WTC11 (cell line): ENCODE data around the gene SYT1. TPM values are rescaled to one million over a fixed set of nuclear protein-coding genes. Genes with fewer than 3 reads are reported as not detected.

Experiments used
- ATAC-seq: fragments of 200-7000 bp; cut with Tn5 transposase; 2 replicates; pipeline ENCODE4 v1.10.0; 2021; ENCODE audit warnings: mild to moderate bottlenecking, moderate library complexity
- CTCF ChIA-PET: fragments of 300-600 bp; sonication (Branson Sonifier 250); formaldehyde crosslinking; loops from one replicate; lab custom pipeline; 2021; ENCODE audit warnings: antibody characterized with exemption; lab: Charles Lee
- POLR2A ChIA-PET: fragments of 350-600 bp; sonication (Branson Sonifier 250); formaldehyde crosslinking; loops from one replicate; lab custom pipeline; 2021; ENCODE audit warnings: antibody characterized with exemption; lab: Charles Lee
- DNase-seq: peaks from one replicate; pipeline ENCODE4 v3.0.0; 2021; ENCODE audit warnings: low spot score
- H3K27ac Mint-ChIP-seq: 2 replicates; pipeline ENCODE4 v1.8.0; 2021; ENCODE audit warnings: mixed read lengths
- H3K27me3 Mint-ChIP-seq: 2 replicates; pipeline ENCODE4 v1.8.0; 2021; ENCODE audit warnings: low read depth, mild to moderate bottlenecking, moderate library complexity, mixed read lengths
- H3K36me3 Mint-ChIP-seq: 2 replicates; pipeline ENCODE4 v1.8.0; 2021; ENCODE audit warnings: mixed read lengths
- H3K4me1 Mint-ChIP-seq: 2 replicates; pipeline ENCODE4 v1.8.0; 2022; ENCODE audit warnings: mixed read lengths
- H3K4me3 Mint-ChIP-seq: 2 replicates; pipeline ENCODE4 v1.8.0; 2021; ENCODE audit warnings: mild to moderate bottlenecking, moderate library complexity, mixed read lengths
- H3K9me3 Mint-ChIP-seq: 2 replicates; pipeline ENCODE4 v1.8.0; 2021; ENCODE audit warnings: mixed read lengths
- AR ChIP-seq: fragments of 250-450 bp; sonication (Bioruptor Pico); IDR thresholded peaks from 2 replicates; pipeline ENCODE4 v1.9.0; 2021; ENCODE audit warnings: mild to moderate bottlenecking
- ATF6 ChIP-seq: sonication (generic); formaldehyde crosslinking; IDR thresholded peaks from 2 replicates; pipeline ENCODE4 v1.8.1; 2023; ENCODE audit warnings: mild to moderate bottlenecking, missing genetic modification reagents
- CDX4 ChIP-seq: fragments of 250-450 bp; sonication (Bioruptor Pico); IDR thresholded peaks from 2 replicates; pipeline ENCODE4 v1.9.0; 2021; ENCODE audit warnings: moderate library complexity, mild to moderate bottlenecking, inconsistent platforms, borderline replicate concordance
- EMX1 ChIP-seq: fragments of 250-450 bp; sonication (Bioruptor Pico); IDR thresholded peaks from 2 replicates; pipeline ENCODE4 v1.8.0; 2021; ENCODE audit warnings: mild to moderate bottlenecking
- ESRRA ChIP-seq: sonication (generic); formaldehyde crosslinking; IDR thresholded peaks from 2 replicates; pipeline ENCODE4 v1.8.1; 2022; ENCODE audit warnings: mild to moderate bottlenecking, missing genetic modification reagents, borderline replicate concordance
- ETV6 ChIP-seq: sonication (generic); formaldehyde crosslinking; IDR thresholded peaks from 2 replicates; pipeline ENCODE4 v1.8.1; 2022; ENCODE audit warnings: mild to moderate bottlenecking, missing genetic modification reagents
- FOXJ3 ChIP-seq: sonication (generic); formaldehyde crosslinking; IDR thresholded peaks from 2 replicates; pipeline ENCODE4 v1.9.0; 2021; ENCODE audit warnings: missing genetic modification reagents, mild to moderate bottlenecking, borderline replicate concordance
- HMGA2 ChIP-seq: fragments of 250-450 bp; sonication (Bioruptor Pico); IDR thresholded peaks from 2 replicates; pipeline ENCODE4 v1.4.0; 2021; ENCODE audit warnings: mild to moderate bottlenecking, moderate library complexity
- HMGXB4 ChIP-seq: sonication (generic); formaldehyde crosslinking; IDR thresholded peaks from 2 replicates; pipeline ENCODE4 v1.8.1; 2023; ENCODE audit warnings: mild to moderate bottlenecking, moderate library complexity, missing genetic modification reagents
- MYBL2 ChIP-seq: sonication (generic); formaldehyde crosslinking; IDR thresholded peaks from 2 replicates; pipeline ENCODE4 v1.8.1; 2023; ENCODE audit warnings: mild to moderate bottlenecking, moderate library complexity, missing genetic modification reagents
- NFATC4 ChIP-seq: fragments of 250-450 bp; sonication (Bioruptor Pico); IDR thresholded peaks from 2 replicates; pipeline ENCODE4 v1.9.0; 2021; ENCODE audit warnings: mild to moderate bottlenecking
- OVOL2 ChIP-seq: fragments of 250-450 bp; sonication (Bioruptor Pico); IDR thresholded peaks from 2 replicates; pipeline ENCODE4 v1.9.0; 2021; ENCODE audit warnings: mild to moderate bottlenecking, borderline replicate concordance
- PRDM15 ChIP-seq: sonication (generic); formaldehyde crosslinking; IDR thresholded peaks from 2 replicates; pipeline ENCODE4 v1.8.0; 2022; ENCODE audit warnings: missing genetic modification reagents
- SOX15 ChIP-seq: fragments of 250-450 bp; sonication (Bioruptor Pico); IDR thresholded peaks from 2 replicates; pipeline ENCODE4 v1.9.0; 2021; ENCODE audit warnings: mild to moderate bottlenecking
- TCF7 ChIP-seq: sonication (generic); formaldehyde crosslinking; IDR thresholded peaks from 2 replicates; pipeline ENCODE4 v1.8.0; 2022; ENCODE audit warnings: mild to moderate bottlenecking, low read depth, missing genetic modification reagents, moderate library complexity
- TEAD1 ChIP-seq: sonication (generic); formaldehyde crosslinking; IDR thresholded peaks from 2 replicates; pipeline ENCODE4 v1.8.0; 2022; ENCODE audit warnings: mild to moderate bottlenecking, missing genetic modification reagents
- ZBTB21 ChIP-seq: sonication (generic); formaldehyde crosslinking; IDR thresholded peaks from 2 replicates; pipeline ENCODE4 v1.8.1; 2023; ENCODE audit warnings: mild to moderate bottlenecking, missing genetic modification reagents, borderline replicate concordance
- ZNF121 ChIP-seq: sonication (generic); formaldehyde crosslinking; IDR thresholded peaks from 2 replicates; pipeline ENCODE4 v1.8.0; 2023; ENCODE audit warnings: missing genetic modification reagents
- ZNF138 ChIP-seq: sonication (generic); formaldehyde crosslinking; conservative IDR thresholded peaks from 2 replicates; pipeline ENCODE4 v1.8.1; 2022; ENCODE audit warnings: mild to moderate bottlenecking, moderate library complexity, missing genetic modification reagents
- ZNF219 ChIP-seq: sonication (generic); formaldehyde crosslinking; IDR thresholded peaks from 2 replicates; pipeline ENCODE4 v1.8.0; 2023; ENCODE audit warnings: missing genetic modification reagents, mild to moderate bottlenecking, borderline replicate concordance
- ZNF425 ChIP-seq: fragments of 250-450 bp; sonication (Bioruptor Pico); conservative IDR thresholded peaks from 2 replicates; pipeline ENCODE4 v1.9.0; 2021; ENCODE audit warnings: mild to moderate bottlenecking
- ZNF671 ChIP-seq: fragments of 250-450 bp; sonication (Bioruptor Pico); IDR thresholded peaks from 2 replicates; pipeline ENCODE4 v1.8.0; 2021; ENCODE audit warnings: mild to moderate bottlenecking
- total RNA-seq: library from RNA; stranded (reverse); gene quantifications from 3 replicates; pipeline ENCODE4 v1.2.3, GENCODE V29; 2021

SYT1 gene
- total RNA-seq, 1 experiment from 2014 or later = 45.2 TPM

GRCh38 chr12:78994168-78994791 lies 129.7 kb downstream of the SYT1 start:
- H3K27ac Mint-ChIP-seq = peak overlapping the region; percentile 30; the same call in 1 of the 2 replicates
- no peaks in the 10 kb centered on the region for H3K9me3 Mint-ChIP-seq
- CTCF ChIA-PET = interaction anchor here (0.7 kb wide), 2 partner anchors 8 to 16 kb away, joined by 4 read pairs; no protein-coding TSS in a partner anchor
- POLR2A ChIA-PET = interaction anchor here (0.7 kb wide), 1 partner anchor 270 kb away, joined by 4 read pairs; no protein-coding TSS in a partner anchor
- no peak for ATAC-seq
- no peak overlapping the region for H3K4me3 Mint-ChIP-seq
- TF ChIP-seq TCF7 (CRISPR knock-in tag) = no peak
- no peak for TF ChIP-seq ZNF671 (CRISPR knock-in tag)
- no peak for TF ChIP-seq ZNF138 (CRISPR knock-in tag)
- TF ChIP-seq CDX4 = no peak
- TF ChIP-seq NFATC4 = no peak
- no peak for TF ChIP-seq ZNF219
- TF ChIP-seq ESRRA (CRISPR knock-in tag) = no peak
- TF ChIP-seq ETV6 (CRISPR knock-in tag) = no peak
- TF ChIP-seq EMX1 (CRISPR knock-in tag) = no peak
- TF ChIP-seq AR (CRISPR knock-in tag) = no peak
- no peak for TF ChIP-seq ZNF121 (CRISPR knock-in tag)
- TF ChIP-seq ZBTB21 = no peak
- TF ChIP-seq SOX15 (CRISPR knock-in tag) = no peak
- no peak for TF ChIP-seq TEAD1 (CRISPR knock-in tag)
- TF ChIP-seq ATF6 (CRISPR knock-in tag) = no peak
- TF ChIP-seq, all 79 proteins: peak for 0
- no peak for DNase-seq
- no peaks in the 10 kb centered on the region for H3K27me3 Mint-ChIP-seq
- peaks cover 23% of the 10 kb centered on the region for H3K4me1 Mint-ChIP-seq
- no peaks in the 10 kb centered on the region for H3K36me3 Mint-ChIP-seq

- Mint-ChIP-seq H3K27me3 (no peaks in the 10 kb centered on the region), H3K9me3 (no peaks in the 10 kb centered on the region), H3K36me3 (no peaks in the 10 kb centered on the region), H3K4me3 (no peak overlapping the region), H3K27ac (no peak overlapping the region), H3K4me1 (peaks cover 26% of the 10 kb centered on the region)
- ChIA-PET CTCF (interaction anchor here (1.3 kb wide), 1 partner anchor 8 kb away, joined by 4 read pairs; no protein-coding TSS in a partner anchor), POLR2A (no interaction called here)
- ATAC-seq = no peak
- DNase-seq = no peak
- TF ChIP-seq OVOL2 (CRISPR knock-in tag) (no peak), TCF7 (CRISPR knock-in tag) (no peak), HMGXB4 (CRISPR knock-in tag) (no peak), MYBL2 (CRISPR knock-in tag) (no peak), ZNF425 (CRISPR knock-in tag) (no peak), FOXJ3 (no peak), HMGA2 (CRISPR knock-in tag) (no peak), ZBTB21 (no peak), PRDM15 (CRISPR knock-in tag) (no peak), ZNF219 (no peak), NFATC4 (no peak)
These were observed 135.9 kb downstream of the SYT1 start for GRCh38 chr12:79000501-79000900.
